AG09319 (cell line): Measurements from ENCODE around the gene XCR1.

Experiments
- DNase-seq: peaks from one replicate; pipeline ENCODE4 v3.0.0-alpha.2; 2010; ENCODE audit warnings: low read depth; ENCODE audit errors: extremely low read depth
- CTCF ChIP-seq: IDR thresholded peaks from 2 replicates; pipeline ENCODE4 v1.5.1; 2011; ENCODE audit warnings: low read depth, mild to moderate bottlenecking, inconsistent platforms, low read length, moderate library complexity

The XCR1 gene

GRCh38 chr3:46027021-46027705 is at the start of gene XCR1:
XCR1 (minus strand) TSS chr3:46027483; CDS start chr3:46021947, 5,536 bp downstream.
- DNase-seq, result no peak
- no peak for TF ChIP-seq CTCF

- peak; percentile 37 for TF ChIP-seq CTCF
- no peak for DNase-seq
Observed at GRCh38 chr3:46076606-46077005, 49.3 kb upstream of the XCR1 start.

- no peak for TF ChIP-seq CTCF
- no peak for DNase-seq
Observed at GRCh38 chr3:46075816-46076215, 48.5 kb upstream of the XCR1 start.

- DNase-seq, result no peak
- TF ChIP-seq CTCF, result no peak
Observed at GRCh38 chr3:46071222-46071858, 44.1 kb upstream of the XCR1 start.

- DNase-seq, result no peak
- TF ChIP-seq CTCF, result no peak
Observed at GRCh38 chr3:46070595-46071093, 43.4 kb upstream of the XCR1 start.

- DNase-seq, result no peak
- no peak for TF ChIP-seq CTCF
Observed at GRCh38 chr3:46068501-46068900, 41.2 kb upstream of the XCR1 start.

- DNase-seq, result no peak
- no peak for TF ChIP-seq CTCF
Observed at GRCh38 chr3:46067401-46067800, 40.1 kb upstream of the XCR1 start.
